Endothelial cell (in vitro differentiated cells): ENCODE results near the gene SH3GL2. TPM values are rescaled to one million over a fixed set of nuclear protein-coding genes. Genes with fewer than 3 reads are reported as not detected.

ENCODE experiments used
- DNase-seq: peaks from one replicate; pipeline ENCODE4 v3.0.0; 2021; ENCODE audit warnings: low spot score
- H3K27ac Mint-ChIP-seq: one replicate; pipeline ENCODE4 v1.8.0; 2021; ENCODE audit warnings: mixed read lengths, inconsistent platforms; ENCODE audit not compliant: unreplicated experiment
- H3K27me3 Mint-ChIP-seq: one replicate; pipeline ENCODE4 v1.8.0; 2021; ENCODE audit warnings: mild to moderate bottlenecking, moderate library complexity, mixed read lengths, inconsistent platforms; ENCODE audit not compliant: unreplicated experiment
- H3K36me3 Mint-ChIP-seq: one replicate; pipeline ENCODE4 v1.8.0; 2021; ENCODE audit warnings: mild to moderate bottlenecking, low read depth, mixed read lengths, inconsistent platforms; ENCODE audit not compliant: unreplicated experiment
- H3K4me1 Mint-ChIP-seq: one replicate; pipeline ENCODE4 v1.8.0; 2021; ENCODE audit warnings: mild to moderate bottlenecking, mixed read lengths, inconsistent platforms; ENCODE audit not compliant: unreplicated experiment
- H3K4me3 Mint-ChIP-seq: one replicate; pipeline ENCODE4 v1.8.0; 2021; ENCODE audit warnings: mild to moderate bottlenecking, mixed read lengths, inconsistent platforms; ENCODE audit not compliant: unreplicated experiment
- H3K9me3 Mint-ChIP-seq: one replicate; pipeline ENCODE4 v1.8.0; 2021; ENCODE audit warnings: mixed read lengths, inconsistent platforms; ENCODE audit not compliant: unreplicated experiment
- total RNA-seq: library from RNA; stranded (reverse); fragmentation: NEBNext Ultra II Directional; extraction: Animal tissue kit (Norgen Biotek cat#: 25700); gene quantifications from one replicate; pipeline ENCODE4 v1.2.1, GENCODE V29; 2021; ENCODE audit not compliant: unreplicated experiment
- TF ChIP-seq, protein P1 (sequence below): fragments of 200-600 bp; sonication (generic); IDR thresholded peaks from one replicate; pipeline ENCODE4 v1.5.0; 2021; ENCODE audit warnings: antibody characterized with exemption; ENCODE audit not compliant: unreplicated experiment

The SH3GL2 gene
- total RNA-seq, 1 donor from 2014 or later, result 1.6 TPM

DNA sequence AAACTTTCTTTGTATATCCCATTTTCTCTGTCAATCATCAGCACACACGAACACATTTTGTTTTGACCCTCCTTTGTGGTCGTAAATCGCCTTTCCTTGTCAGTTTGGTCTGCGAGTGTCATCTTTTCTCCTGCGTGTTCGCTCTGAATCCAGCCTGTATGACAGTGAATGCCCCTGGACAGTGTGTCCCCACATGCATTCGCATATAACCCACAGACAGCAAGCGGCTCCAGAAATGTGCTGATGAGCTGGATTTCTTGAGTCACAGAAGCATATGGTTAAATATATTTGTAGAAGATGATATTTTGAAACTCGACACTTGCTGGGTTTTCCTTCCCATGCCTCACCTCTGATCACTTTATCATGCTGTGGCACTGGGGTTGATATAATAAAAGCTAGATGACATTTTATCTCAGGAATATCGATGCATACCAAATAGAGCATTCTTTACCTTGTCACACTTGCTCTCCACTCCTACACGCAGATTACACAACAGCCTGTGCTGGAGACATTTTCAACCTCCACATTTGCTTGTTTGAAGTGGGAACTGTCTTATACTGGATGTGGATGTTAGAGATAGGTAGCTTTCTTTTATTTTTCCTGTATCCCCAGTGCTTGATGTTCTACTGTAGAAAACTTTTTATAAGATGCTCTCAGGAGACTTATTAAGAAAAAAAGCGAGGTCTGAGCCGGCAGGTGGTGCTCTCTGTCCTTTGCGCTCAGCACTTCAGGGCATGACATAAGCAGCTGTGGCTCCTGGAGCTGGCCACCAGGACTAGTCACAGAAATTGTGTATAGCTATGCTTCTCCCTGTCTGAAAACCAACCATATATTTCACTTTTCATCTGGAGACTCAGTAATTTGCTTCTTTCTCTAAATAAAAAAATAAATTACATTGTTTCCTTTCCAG is 215.1 kb downstream of the SH3GL2 start:
- DNase-seq, result no peak
- TF ChIP-seq, protein P1, sequence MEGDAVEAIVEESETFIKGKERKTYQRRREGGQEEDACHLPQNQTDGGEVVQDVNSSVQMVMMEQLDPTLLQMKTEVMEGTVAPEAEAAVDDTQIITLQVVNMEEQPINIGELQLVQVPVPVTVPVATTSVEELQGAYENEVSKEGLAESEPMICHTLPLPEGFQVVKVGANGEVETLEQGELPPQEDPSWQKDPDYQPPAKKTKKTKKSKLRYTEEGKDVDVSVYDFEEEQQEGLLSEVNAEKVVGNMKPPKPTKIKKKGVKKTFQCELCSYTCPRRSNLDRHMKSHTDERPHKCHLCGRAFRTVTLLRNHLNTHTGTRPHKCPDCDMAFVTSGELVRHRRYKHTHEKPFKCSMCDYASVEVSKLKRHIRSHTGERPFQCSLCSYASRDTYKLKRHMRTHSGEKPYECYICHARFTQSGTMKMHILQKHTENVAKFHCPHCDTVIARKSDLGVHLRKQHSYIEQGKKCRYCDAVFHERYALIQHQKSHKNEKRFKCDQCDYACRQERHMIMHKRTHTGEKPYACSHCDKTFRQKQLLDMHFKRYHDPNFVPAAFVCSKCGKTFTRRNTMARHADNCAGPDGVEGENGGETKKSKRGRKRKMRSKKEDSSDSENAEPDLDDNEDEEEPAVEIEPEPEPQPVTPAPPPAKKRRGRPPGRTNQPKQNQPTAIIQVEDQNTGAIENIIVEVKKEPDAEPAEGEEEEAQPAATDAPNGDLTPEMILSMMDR, result no peak
- no peaks in the 10 kb centered on the region for H3K9me3 Mint-ChIP-seq
- no peaks in the 10 kb centered on the region for H3K27me3 Mint-ChIP-seq
- H3K4me1 Mint-ChIP-seq, result no peaks in the 10 kb centered on the region
- H3K27ac Mint-ChIP-seq, result no peak overlapping the region
- no peaks in the 10 kb centered on the region for H3K36me3 Mint-ChIP-seq
- no peak overlapping the region for H3K4me3 Mint-ChIP-seq

DNA sequence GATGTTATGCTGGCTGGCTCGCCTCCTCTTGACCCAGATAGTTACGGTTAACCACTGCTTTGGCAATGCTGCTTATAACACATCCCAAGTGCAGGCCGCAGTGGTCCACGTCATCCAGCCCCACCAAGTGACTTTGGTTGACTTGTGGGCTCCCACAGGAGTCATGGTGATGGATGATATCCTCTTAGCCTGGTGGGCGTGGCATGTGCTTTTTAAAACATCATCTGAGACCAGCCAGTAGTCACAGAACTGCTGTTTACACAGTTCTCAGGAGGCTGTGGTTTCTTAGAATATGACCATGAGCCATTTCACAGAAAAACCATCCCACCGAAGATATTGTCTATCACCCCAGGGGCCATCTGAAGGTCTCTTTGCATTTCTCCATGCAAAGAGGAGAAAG is 216.9 kb downstream of the SH3GL2 start:
- no peak overlapping the region for H3K4me3 Mint-ChIP-seq
- no peaks in the 10 kb centered on the region for H3K9me3 Mint-ChIP-seq
- DNase-seq, result no peak
- no peaks in the 10 kb centered on the region for H3K36me3 Mint-ChIP-seq
- no peaks in the 10 kb centered on the region for H3K4me1 Mint-ChIP-seq
- no peak overlapping the region for H3K27ac Mint-ChIP-seq
- H3K27me3 Mint-ChIP-seq, result no peaks in the 10 kb centered on the region
- TF ChIP-seq, protein P1, result no peak

DNA sequence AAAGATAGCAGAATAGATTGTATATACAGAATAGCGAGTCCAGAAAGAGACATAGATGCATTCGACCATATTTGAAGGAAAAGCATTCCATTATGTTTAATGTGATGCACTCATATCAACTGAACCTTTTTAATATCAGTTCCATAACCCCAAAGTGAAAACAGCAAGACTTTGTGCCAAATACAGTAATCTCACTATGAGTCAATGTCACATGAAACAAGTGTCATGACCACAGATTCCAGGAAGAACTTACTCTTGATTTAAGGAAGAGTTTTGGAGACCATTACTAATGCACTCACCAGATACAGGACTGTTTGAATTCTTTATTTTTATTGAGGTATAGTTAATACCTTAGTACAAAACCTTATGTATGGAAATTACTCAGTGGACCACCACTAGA is 220.5 kb downstream of the SH3GL2 start:
- H3K27me3 Mint-ChIP-seq, result no peaks in the 10 kb centered on the region
- H3K9me3 Mint-ChIP-seq, result no peaks in the 10 kb centered on the region
- no peak for DNase-seq
- no peaks in the 10 kb centered on the region for H3K36me3 Mint-ChIP-seq
- no peak overlapping the region for H3K4me3 Mint-ChIP-seq
- TF ChIP-seq, protein P1, result no peak
- H3K4me1 Mint-ChIP-seq, result no peaks in the 10 kb centered on the region
- no peak overlapping the region for H3K27ac Mint-ChIP-seq

DNA sequence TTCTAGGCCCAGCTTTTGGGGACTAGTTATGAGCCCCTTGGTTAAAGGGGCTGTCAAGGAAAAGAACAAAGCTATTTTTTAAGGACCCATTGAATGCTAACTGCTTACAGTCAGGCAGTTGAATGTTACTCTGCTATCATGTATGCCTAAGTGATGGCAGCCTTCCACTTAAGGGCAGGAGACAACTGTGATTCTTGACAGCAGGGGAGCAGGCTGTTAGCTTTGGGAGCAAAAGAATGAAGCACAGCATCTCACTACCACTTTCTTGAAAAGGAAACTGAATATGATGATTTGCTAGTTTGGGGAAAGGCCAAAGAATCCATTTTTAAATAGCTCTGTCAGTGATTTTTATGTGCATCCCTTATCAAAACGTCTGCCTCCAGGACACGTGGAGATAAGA is 221.6 kb downstream of the SH3GL2 start:
- H3K27me3 Mint-ChIP-seq, result no peaks in the 10 kb centered on the region
- H3K27ac Mint-ChIP-seq, result no peak overlapping the region
- DNase-seq, result no peak
- H3K4me3 Mint-ChIP-seq, result no peak overlapping the region
- H3K9me3 Mint-ChIP-seq, result no peaks in the 10 kb centered on the region
- TF ChIP-seq, protein P1, result no peak
- no peaks in the 10 kb centered on the region for H3K4me1 Mint-ChIP-seq
- no peaks in the 10 kb centered on the region for H3K36me3 Mint-ChIP-seq

DNA sequence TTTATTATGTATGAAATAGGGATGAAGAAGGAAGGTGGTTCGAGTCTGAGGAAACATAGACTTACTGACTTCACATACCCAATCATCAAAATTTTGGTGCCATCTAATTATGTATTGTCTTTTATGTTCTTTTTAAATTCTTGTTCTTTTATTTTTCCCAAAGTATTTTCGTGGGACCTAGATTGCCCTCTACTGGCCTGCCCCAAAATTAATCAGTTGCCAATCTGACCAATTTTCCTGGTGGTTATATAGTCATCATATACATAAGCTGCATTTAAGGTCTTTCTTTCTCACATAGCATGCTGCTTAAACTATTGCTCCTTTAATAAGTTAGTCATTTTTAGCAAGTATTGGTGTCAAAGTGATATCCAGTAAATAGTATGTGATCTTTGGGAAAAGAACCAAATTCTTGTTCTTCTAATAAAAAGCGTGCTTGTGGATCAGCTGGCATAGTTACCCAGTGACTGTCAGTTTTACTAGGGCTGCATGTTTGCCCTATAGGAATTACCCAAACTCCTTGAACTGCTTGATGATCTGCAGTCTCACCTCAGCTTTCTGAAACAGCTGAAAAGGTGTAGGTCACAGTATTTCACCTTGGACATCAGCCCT is 223.5 kb downstream of the SH3GL2 start:
- Mint-ChIP-seq H3K27ac (no peak overlapping the region), H3K9me3 (no peaks in the 10 kb centered on the region), H3K4me3 (no peak overlapping the region), H3K4me1 (no peaks in the 10 kb centered on the region), H3K27me3 (no peaks in the 10 kb centered on the region), H3K36me3 (no peaks in the 10 kb centered on the region)
- TF ChIP-seq, protein P1, result peak; percentile 66
- peak; percentile 12 for DNase-seq
